ENCODE results near the gene ADD1. TPM values are rescaled to one million over a fixed set of nuclear protein-coding genes. Genes with fewer than 3 reads are reported as not detected.

The ADD1 gene
- total RNA-seq, 2 experiments from 2014 or later: 196 to 206 TPM

GRCh38 chr4:2971275-2971674, 127.6 kb downstream of the ADD1 start:
- no peak for ATAC-seq
- Mint-ChIP-seq H3K4me1 (no peaks in the 10 kb centered on the region), H3K27me3 (no peaks in the 10 kb centered on the region), H3K27ac (no peak overlapping the region), H3K4me3 (no peak overlapping the region), H3K36me3 (ENCODE audit: low read depth) (no peaks in the 10 kb centered on the region), H3K9me3 (ENCODE audit: low read depth) (no peaks in the 10 kb centered on the region)
- no peak for DNase-seq
- ChIA-PET POLR2A (no interaction called here), CTCF (interaction anchor here (0.8 kb wide), 1 partner anchor 46 kb away, joined by 3 read pairs; no protein-coding TSS in a partner anchor)
- intact Hi-C loops (cut with DNase I, micrococcal nuclease): no loop called here

DNA sequence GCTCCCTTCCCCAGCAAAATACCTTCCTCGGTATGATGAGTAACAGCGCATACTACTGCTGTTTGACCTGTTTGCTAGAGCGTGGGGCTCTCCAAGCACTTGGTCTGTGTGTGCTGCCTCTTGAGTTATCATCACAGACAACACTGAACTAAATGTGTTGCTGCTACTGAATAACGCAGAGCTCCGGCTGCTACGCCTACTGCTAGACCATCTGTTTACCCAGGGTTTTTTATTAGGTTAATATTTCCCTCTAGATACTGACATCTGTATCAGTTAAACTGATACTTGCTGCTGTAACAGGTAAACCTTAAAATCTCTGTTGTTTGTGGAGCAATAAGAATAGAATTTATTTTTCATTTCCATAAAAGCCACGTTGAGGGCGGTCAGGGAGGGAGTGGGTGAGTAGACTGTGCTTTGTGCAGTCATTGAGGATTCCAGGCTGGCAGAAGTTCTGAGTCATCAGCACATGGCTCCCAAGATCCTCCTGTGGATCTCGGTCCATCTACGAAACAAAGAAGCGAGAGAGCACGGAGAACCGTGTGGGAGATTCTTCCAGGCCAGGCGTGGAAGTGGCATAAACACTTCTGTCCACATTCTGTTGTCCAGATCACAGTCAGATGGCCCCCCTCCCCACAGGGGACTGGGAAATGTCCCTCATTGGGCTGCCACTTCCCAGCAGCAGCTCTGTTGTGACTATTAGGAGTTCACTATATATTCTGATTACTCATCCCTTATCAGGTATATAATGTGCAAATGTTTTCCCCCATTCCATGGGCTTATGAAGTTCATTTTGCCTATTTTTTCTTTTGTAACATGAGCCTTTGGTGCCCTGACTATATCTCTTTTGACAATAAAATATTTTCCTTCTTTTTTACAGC, 133.8 kb downstream of the ADD1 start:
- CTCF ChIA-PET: interaction anchor here (0.7 to 2.4 kb wide), 30 partner anchors 11 to 313 kb away, joined by 3 to 22 read pairs (median 4); partner anchors contain the start of genes GRK4 and NOP14
- H3K4me3 Mint-ChIP-seq: no peak overlapping the region
- ATAC-seq: no peak
- DNase-seq: no peak
- no peaks in the 10 kb centered on the region for H3K36me3 Mint-ChIP-seq (ENCODE audit: low read depth)
- no peaks in the 10 kb centered on the region for H3K4me1 Mint-ChIP-seq
- peaks cover 3% of the 10 kb centered on the region for H3K27me3 Mint-ChIP-seq
- POLR2A ChIA-PET: interaction anchor here (0.6 kb wide), 1 partner anchor 312 kb away, joined by 3 read pairs; no protein-coding TSS in a partner anchor
- peaks cover 3% of the 10 kb centered on the region for H3K9me3 Mint-ChIP-seq (ENCODE audit: low read depth)
- intact Hi-C loops (cut with DNase I, micrococcal nuclease): loop anchor here (1.0 to 2.0 kb wide), 2 partner anchors 59 to 60 kb away; no protein-coding TSS in a partner anchor
- no peak overlapping the region for H3K27ac Mint-ChIP-seq

Other genes starting within 250 kb of the ADD1 start
- 10 to 100 TPM; 50.6 to 59.4 TPM for gene TNIP2, start 87.5 kb upstream of the ADD1 start, total RNA-seq
- gene SH3BP2, start 50.8 kb upstream of the ADD1 start, total RNA-seq: 10 to 100 TPM; 63.3 to 68.3 TPM
- gene NOP14, start 119.6 kb downstream of the ADD1 start, total RNA-seq: 100 to 1,000 TPM in 1 of 2 experiments, 10 to 100 TPM in 1; 86.8 to 106 TPM
- gene GRK4, start 119.7 kb downstream of the ADD1 start, total RNA-seq: 1 to 10 TPM; 2.4 to 2.5 TPM
- gene HTT-AS, start 230.7 kb downstream of the ADD1 start, total RNA-seq: not detected
- 100 to 1,000 TPM in 1 of 2 experiments, 10 to 100 TPM in 1; 80.1 to 127 TPM for gene HTT, start 230.8 kb downstream of the ADD1 start, total RNA-seq